Omental fat pad (tissue), 4 donors: ENCODE measurements around the gene PBOV1. TPM values are rescaled to one million over a fixed set of nuclear protein-coding genes. Genes with fewer than 3 reads are reported as not detected.

Experiments
- ATAC-seq: fragments of 150-250 bp; one replicate; pipeline ENCODE4 v1.9.1; 2016; ENCODE audit warnings: mild to moderate bottlenecking, moderate library complexity; ENCODE audit not compliant: low FRiP score
- DNase-seq: peaks from one replicate; pipeline ENCODE4 v3.0.0-alpha.2; 2019; ENCODE audit warnings: low spot score
- CTCF ChIP-seq, 3 donors: fragments of 450-650 bp; IDR thresholded peaks; one replicate each; pipeline ENCODE4 v1.5.1; 2016 to 2017; ENCODE audit warnings: antibody characterized with exemption in 3 of 3, mild to moderate bottlenecking in 3 of 3, moderate library complexity in 2 of 3
- total RNA-seq, 4 donors: library from RNA; depleted of rRNA; stranded (reverse); fragments of >200 nt; gene quantifications; one replicate each; pipeline ENCODE4 v1.1.0, GENCODE V29; 2016

Gene PBOV1
- total RNA-seq, 4 donors from 2014 or later: not detected

- TF ChIP-seq CTCF (IDR thresholded peaks at IDR 0.05): no peak
- no peak for ATAC-seq
Measured at GRCh38 chr6:138230759-138231380, 12.6 kb upstream of the PBOV1 start.

GRCh38 chr6:138230221-138230620, 11.9 kb upstream of the PBOV1 start:
- ATAC-seq (no peak), DNase-seq (no peak)
- TF ChIP-seq CTCF (IDR thresholded peaks at IDR 0.05): no peak

More at GRCh38 chr6:138230759-138231380, 12.6 kb upstream of the PBOV1 start:
- no peak for DNase-seq

GRCh38 chr6:138229663-138230179, 11.4 kb upstream of the PBOV1 start:
- ATAC-seq (no peak), DNase-seq (no peak)
- TF ChIP-seq CTCF (IDR thresholded peaks at IDR 0.05): no peak

DNA sequence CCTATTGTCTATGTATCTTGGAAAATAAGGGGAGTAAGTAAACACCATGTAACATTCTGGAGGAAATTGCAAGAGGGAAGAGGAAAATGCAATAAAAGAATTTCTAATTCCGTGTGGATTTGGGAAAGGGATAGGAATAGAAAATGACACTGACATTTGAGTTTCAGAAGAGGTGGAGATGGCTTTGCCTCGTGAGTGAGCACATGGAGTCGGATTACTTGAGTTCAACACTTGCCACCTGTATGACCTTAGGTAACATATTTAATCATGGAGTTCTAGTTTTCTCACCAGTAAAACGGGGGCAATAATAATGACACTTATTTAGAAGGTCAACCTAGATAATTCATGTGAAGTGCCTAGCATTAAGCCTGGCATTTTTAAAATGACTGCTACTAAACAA, 10.8 kb upstream of the PBOV1 start:
- DNase-seq (no peak), ATAC-seq (no peak)
- TF ChIP-seq CTCF (IDR thresholded peaks at IDR 0.05): no peak

DNA sequence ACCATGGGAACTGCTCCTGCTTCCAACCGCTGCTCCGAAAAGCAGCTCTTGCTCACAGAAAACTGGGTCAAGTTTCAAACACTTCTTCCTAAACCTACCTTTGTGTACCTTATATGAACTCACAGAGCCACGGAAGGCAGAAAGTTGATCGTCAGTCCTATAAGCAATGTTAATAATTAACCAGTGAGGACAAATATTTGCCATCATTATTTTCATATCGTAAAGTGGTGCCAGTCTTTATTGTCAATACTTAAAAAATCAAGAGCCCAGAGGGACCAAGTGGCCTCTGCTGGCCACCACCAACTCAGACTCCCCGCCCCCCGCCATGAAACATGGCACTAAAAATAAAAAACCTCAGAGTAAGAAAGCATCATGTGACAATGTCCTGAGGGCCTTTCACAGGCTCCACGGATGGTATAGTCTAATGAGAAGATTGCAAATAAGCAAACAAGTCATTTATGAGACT, 9.1 kb upstream of the PBOV1 start:
- DNase-seq (no peak), ATAC-seq (no peak)
- TF ChIP-seq CTCF (IDR thresholded peaks at IDR 0.05): no peak

DNA sequence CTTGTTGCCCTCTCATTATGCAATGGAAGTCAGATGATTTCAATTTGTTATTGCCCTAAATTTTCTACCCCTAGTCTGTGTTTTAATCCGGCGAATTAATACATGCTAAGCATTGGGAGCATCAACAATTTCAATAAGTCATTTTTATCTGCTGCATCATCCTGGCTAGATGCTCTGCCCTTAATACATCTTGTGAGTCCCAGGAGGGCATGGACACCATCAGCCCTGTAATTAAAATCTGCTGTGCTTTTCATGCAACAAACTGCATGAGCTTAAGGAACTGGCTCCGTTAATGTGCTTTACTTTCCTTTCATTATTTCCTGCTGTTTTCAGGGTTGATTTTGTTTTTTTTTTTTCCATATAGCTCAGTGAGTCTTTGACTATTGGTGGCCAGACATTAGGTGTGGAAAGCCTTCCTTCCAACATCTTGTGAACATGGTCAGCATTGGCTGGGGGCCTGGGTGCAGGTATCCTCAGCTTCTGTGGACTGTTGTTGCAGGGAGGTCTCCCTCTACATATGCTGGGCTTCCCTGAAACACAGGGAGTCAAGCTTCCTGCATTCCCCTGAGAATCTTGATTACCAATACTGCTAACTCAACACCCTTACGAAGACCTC, 8.5 kb upstream of the PBOV1 start:
- DNase-seq: no peak
- no peak for ATAC-seq
- no peak for TF ChIP-seq CTCF (IDR thresholded peaks at IDR 0.05)

DNA sequence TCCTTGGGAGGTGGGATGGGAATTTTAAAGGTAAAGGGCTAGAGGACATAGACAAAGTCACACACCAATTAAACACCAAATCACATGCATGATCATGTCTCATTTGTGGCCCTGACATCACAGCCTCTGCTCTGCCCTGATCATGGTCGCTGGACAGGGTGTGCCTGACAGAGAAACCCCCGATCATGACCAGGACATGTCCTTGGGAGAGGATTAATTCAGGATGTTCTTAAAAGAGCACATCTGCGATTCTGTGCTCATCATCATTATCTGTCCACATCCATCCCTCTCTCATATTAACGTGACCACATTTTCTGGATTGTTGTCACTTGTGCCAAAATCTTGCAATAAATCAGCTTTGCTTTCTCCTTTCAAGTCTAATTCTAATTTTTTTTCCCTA, 7.7 kb upstream of the PBOV1 start:
- ATAC-seq (no peak), DNase-seq (no peak)
- TF ChIP-seq CTCF (IDR thresholded peaks at IDR 0.05): no peak
